Astrocyte (in vitro differentiated cells and primary cell): ENCODE data around the gene SEMA4D. TPM values are rescaled to one million over a fixed set of nuclear protein-coding genes. Genes with fewer than 3 reads are reported as not detected.

ENCODE experiments used
- DNase-seq: peaks from one replicate; pipeline ENCODE4 v3.0.0-alpha.2; 2010; ENCODE audit warnings: low read depth
- FAIRE-seq: peaks from 2 replicates; lab custom pipeline; 2011; peaks lifted over from hg19 to GRCh38; lab: Jason Lieb, UNC
- H2AFZ ChIP-seq: 2 replicates; pipeline ENCODE4 v1.6.0; 2012; ENCODE audit warnings: low read depth, low read length, inconsistent platforms
- H3K27ac ChIP-seq: 2 replicates; pipeline ENCODE4 v1.5.1; 2011; ENCODE audit warnings: low read depth, low read length, inconsistent platforms
- H3K27me3 ChIP-seq: 2 replicates; pipeline ENCODE4 v1.6.0; 2011; ENCODE audit warnings: low read length, inconsistent platforms; ENCODE audit not compliant: insufficient read depth
- H3K36me3 ChIP-seq: 2 replicates; pipeline ENCODE4 v1.5.1; 2011; ENCODE audit warnings: low read length, inconsistent platforms; ENCODE audit not compliant: insufficient read depth
- H3K4me1 ChIP-seq: 2 replicates; pipeline ENCODE4 v1.5.1; 2011; ENCODE audit warnings: low read length, inconsistent platforms; ENCODE audit not compliant: insufficient read depth
- H3K4me2 ChIP-seq: 2 replicates; pipeline ENCODE4 v1.6.0; 2012; ENCODE audit warnings: low read length, inconsistent platforms
- H3K4me3 ChIP-seq: 2 replicates; pipeline ENCODE4 v1.5.1; 2011; ENCODE audit warnings: low read depth, mild to moderate bottlenecking, low read length, inconsistent platforms; ENCODE audit not compliant: insufficient read depth
- H3K79me2 ChIP-seq: 2 replicates; pipeline ENCODE4 v1.6.0; 2012; ENCODE audit warnings: mild to moderate bottlenecking, low read length, inconsistent platforms; ENCODE audit not compliant: insufficient read depth
- H3K9ac ChIP-seq: 2 replicates; pipeline ENCODE4 v1.6.0; 2012; ENCODE audit warnings: mild to moderate bottlenecking, low read length, inconsistent platforms
- H3K9me3 ChIP-seq: 2 replicates; pipeline ENCODE4 v1.5.1; 2012; ENCODE audit warnings: low read depth, mild to moderate bottlenecking, low read length, inconsistent platforms; ENCODE audit not compliant: insufficient read depth
- H4K20me1 ChIP-seq: 2 replicates; pipeline ENCODE4 v1.6.0; 2012; ENCODE audit warnings: low read length, inconsistent platforms; ENCODE audit not compliant: insufficient read depth
- H3K27ac Mint-ChIP-seq: one replicate; pipeline ENCODE4 v1.8.0; 2021; ENCODE audit warnings: mild to moderate bottlenecking, mixed read lengths; ENCODE audit not compliant: unreplicated experiment
- H3K27me3 Mint-ChIP-seq: one replicate; pipeline ENCODE4 v1.8.0; 2021; ENCODE audit warnings: low read depth, mixed read lengths; ENCODE audit not compliant: unreplicated experiment
- H3K36me3 Mint-ChIP-seq: one replicate; pipeline ENCODE4 v1.8.0; 2021; ENCODE audit warnings: low read depth, mixed read lengths; ENCODE audit not compliant: unreplicated experiment
- H3K4me1 Mint-ChIP-seq: one replicate; pipeline ENCODE4 v1.8.0; 2021; ENCODE audit warnings: low read depth, mixed read lengths; ENCODE audit not compliant: unreplicated experiment
- H3K4me3 Mint-ChIP-seq: one replicate; pipeline ENCODE4 v1.8.0; 2021; ENCODE audit warnings: mild to moderate bottlenecking, moderate library complexity, mixed read lengths; ENCODE audit not compliant: unreplicated experiment
- H3K9me3 Mint-ChIP-seq: one replicate; pipeline ENCODE4 v1.8.0; 2021; ENCODE audit warnings: mild to moderate bottlenecking, mixed read lengths; ENCODE audit not compliant: unreplicated experiment
- EZH2 ChIP-seq: IDR thresholded peaks from 2 replicates; pipeline ENCODE4 v1.6.1; 2012; ENCODE audit warnings: mild to moderate bottlenecking, low read length, inconsistent platforms; ENCODE audit not compliant: insufficient read depth
- total RNA-seq: library from RNA; stranded (reverse); gene quantifications from 2 replicates; pipeline ENCODE4 v1.2.1, GENCODE V29; 2021
- TF ChIP-seq, protein P1 (sequence below): IDR thresholded peaks from 2 replicates; pipeline ENCODE4 v1.5.1; 2011; ENCODE audit warnings: low read depth, mild to moderate bottlenecking, inconsistent platforms, low read length, moderate library complexity; ENCODE audit not compliant: insufficient read depth

The SEMA4D gene
- total RNA-seq, 1 donor from 2014 or later: 6.2 TPM

DNA sequence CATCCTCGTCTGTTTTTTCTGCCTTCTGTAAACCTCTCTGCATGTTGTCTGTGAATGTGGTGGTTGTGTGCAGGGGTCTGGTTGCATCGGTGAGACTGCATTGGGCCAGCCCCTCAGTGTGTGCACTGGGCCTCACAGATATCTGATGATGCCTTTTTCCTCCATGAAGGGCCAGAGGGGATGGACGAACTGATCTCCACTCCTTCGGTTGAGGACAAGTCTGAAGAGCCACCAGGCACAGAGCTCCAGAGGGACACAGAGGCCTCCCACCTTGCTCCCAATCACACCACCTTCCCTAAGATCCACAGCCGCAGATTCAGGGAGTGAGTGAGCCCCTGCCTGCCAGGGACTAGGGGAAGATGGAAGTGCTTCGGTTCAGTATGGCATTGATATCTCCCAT, 148.3 kb downstream of the SEMA4D start:
- Mint-ChIP-seq H3K36me3 (peaks cover 35% of the 10 kb centered on the region), H3K9me3 (no peaks in the 10 kb centered on the region), H3K27me3 (no peaks in the 10 kb centered on the region), H3K4me3 (no peak overlapping the region), H3K27ac (no peak overlapping the region), H3K4me1 (no peaks in the 10 kb centered on the region)
- Histone ChIP-seq H3K27ac (no peak overlapping the region), H2AFZ (no peak overlapping the region), H3K4me3 (no peak overlapping the region), H4K20me1 (peaks cover 35% of the 10 kb centered on the region), H3K27me3 (no peaks in the 10 kb centered on the region), H3K4me1 (no peaks in the 10 kb centered on the region), H3K36me3 (peaks cover 57% of the 10 kb centered on the region), H3K79me2 (peaks cover 3% of the 10 kb centered on the region), H3K4me2 (no peak overlapping the region), H3K9ac (no peak overlapping the region), H3K9me3 (no peaks in the 10 kb centered on the region)
- DNase-seq (no peak), FAIRE-seq (no peak)
- TF ChIP-seq, protein P1, sequence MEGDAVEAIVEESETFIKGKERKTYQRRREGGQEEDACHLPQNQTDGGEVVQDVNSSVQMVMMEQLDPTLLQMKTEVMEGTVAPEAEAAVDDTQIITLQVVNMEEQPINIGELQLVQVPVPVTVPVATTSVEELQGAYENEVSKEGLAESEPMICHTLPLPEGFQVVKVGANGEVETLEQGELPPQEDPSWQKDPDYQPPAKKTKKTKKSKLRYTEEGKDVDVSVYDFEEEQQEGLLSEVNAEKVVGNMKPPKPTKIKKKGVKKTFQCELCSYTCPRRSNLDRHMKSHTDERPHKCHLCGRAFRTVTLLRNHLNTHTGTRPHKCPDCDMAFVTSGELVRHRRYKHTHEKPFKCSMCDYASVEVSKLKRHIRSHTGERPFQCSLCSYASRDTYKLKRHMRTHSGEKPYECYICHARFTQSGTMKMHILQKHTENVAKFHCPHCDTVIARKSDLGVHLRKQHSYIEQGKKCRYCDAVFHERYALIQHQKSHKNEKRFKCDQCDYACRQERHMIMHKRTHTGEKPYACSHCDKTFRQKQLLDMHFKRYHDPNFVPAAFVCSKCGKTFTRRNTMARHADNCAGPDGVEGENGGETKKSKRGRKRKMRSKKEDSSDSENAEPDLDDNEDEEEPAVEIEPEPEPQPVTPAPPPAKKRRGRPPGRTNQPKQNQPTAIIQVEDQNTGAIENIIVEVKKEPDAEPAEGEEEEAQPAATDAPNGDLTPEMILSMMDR: no peak
- no peak for TF ChIP-seq EZH2

DNA sequence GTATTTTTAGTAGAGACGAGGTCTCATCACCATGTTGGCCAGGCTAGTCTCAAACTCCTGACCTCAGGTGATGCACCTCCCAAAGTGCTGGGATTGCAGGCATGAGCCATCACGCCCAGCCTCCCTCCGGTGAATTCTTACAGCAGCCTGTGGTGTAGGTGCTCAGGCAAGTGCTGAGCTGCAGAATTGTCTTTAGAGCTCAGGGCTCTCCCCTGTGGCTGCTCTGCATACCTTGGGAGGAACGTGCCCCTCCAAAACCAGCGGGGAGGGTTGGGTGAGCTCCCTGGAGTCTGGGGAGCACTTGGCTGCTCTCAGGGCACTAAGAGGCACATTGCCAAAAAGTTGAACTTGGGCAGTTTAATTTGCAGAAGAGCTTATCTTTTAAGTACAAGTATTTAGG, 150.3 kb downstream of the SEMA4D start:
- Histone ChIP-seq H3K4me3 (no peak overlapping the region), H3K27me3 (no peaks in the 10 kb centered on the region), H3K9ac (no peak overlapping the region), H3K79me2 (no peaks in the 10 kb centered on the region), H4K20me1 (peaks cover 17% of the 10 kb centered on the region), H3K4me2 (no peak overlapping the region), H3K4me1 (no peaks in the 10 kb centered on the region), H3K9me3 (no peaks in the 10 kb centered on the region), H2AFZ (no peak overlapping the region), H3K36me3 (peaks cover 60% of the 10 kb centered on the region), H3K27ac (no peak overlapping the region)
- peaks cover 31% of the 10 kb centered on the region for H3K36me3 Mint-ChIP-seq
- FAIRE-seq: no peak
- no peak for DNase-seq
- H3K4me1 Mint-ChIP-seq: peaks cover 3% of the 10 kb centered on the region
- no peak overlapping the region for H3K27ac Mint-ChIP-seq
- H3K4me3 Mint-ChIP-seq: no peak overlapping the region
- no peaks in the 10 kb centered on the region for H3K9me3 Mint-ChIP-seq
- H3K27me3 Mint-ChIP-seq: no peaks in the 10 kb centered on the region
- TF ChIP-seq, protein P1: no peak
- no peak for TF ChIP-seq EZH2

DNA sequence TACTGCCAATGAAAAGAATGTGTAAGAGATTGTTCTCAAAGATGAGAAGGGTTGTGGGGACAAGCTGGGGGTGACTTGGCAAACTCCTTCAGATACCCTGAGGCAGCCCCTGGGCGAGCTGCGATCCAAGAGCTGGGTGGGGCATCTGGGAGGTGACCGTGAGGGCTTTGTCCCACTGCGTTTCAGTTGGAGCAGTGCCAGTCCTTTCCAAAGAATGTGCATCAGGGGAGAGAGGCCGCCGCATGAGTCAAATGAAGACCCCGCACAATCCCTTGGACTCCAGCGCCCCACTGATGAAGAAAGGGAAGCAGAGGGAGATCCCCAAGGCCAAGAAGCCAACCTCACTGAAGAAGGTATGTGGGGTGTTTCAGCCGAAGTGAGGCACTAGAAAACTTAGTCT, 151.2 kb downstream of the SEMA4D start:
- peaks cover 61% of the 10 kb centered on the region for H3K36me3 ChIP-seq

More for the DNA sequence above, 151.2 kb downstream of the SEMA4D start:
- H3K27me3 Mint-ChIP-seq: no peaks in the 10 kb centered on the region
- FAIRE-seq (no peak), DNase-seq (no peak)
- no peak overlapping the region for H3K4me2 ChIP-seq
- no peak overlapping the region for H3K4me3 Mint-ChIP-seq
- H4K20me1 ChIP-seq: peaks cover 10% of the 10 kb centered on the region
- H3K4me3 ChIP-seq: no peak overlapping the region
- H3K27ac ChIP-seq: no peak overlapping the region
- peaks cover 10% of the 10 kb centered on the region for H3K4me1 Mint-ChIP-seq
- no peaks in the 10 kb centered on the region for H3K9me3 ChIP-seq
- H2AFZ ChIP-seq: no peak overlapping the region
- peaks cover 24% of the 10 kb centered on the region for H3K36me3 Mint-ChIP-seq
- no peaks in the 10 kb centered on the region for H3K9me3 Mint-ChIP-seq
- H3K79me2 ChIP-seq: no peaks in the 10 kb centered on the region
- no peaks in the 10 kb centered on the region for H3K27me3 ChIP-seq
- no peak for TF ChIP-seq EZH2
- TF ChIP-seq, protein P1: no peak
- no peak overlapping the region for H3K9ac ChIP-seq
- H3K27ac Mint-ChIP-seq: no peak overlapping the region
- no peaks in the 10 kb centered on the region for H3K4me1 ChIP-seq
